Head of caudate nucleus (tissue), 42 donors: ENCODE measurements around the gene CRISP1.
"Not testable (repeated sequence)": the region's sequence is repeated elsewhere in the genome, so short reads cannot be mapped to it uniquely, and the experiment has no call there.

Experiments
- DNase-seq, 42 donors: peaks; one replicate each; pipeline versions ENCODE4 v3.0.0 to v3.0.0-alpha.2; 2020 to 2021; ENCODE audit warnings: mixed read lengths in 7 of 42
- intact Hi-C: fragments of 100-400 bp; cut with DNase I; formaldehyde crosslinking; loops from one replicate; pipeline ENCODE4 v1.15.0; 2022

The CRISP1 gene, protein sequence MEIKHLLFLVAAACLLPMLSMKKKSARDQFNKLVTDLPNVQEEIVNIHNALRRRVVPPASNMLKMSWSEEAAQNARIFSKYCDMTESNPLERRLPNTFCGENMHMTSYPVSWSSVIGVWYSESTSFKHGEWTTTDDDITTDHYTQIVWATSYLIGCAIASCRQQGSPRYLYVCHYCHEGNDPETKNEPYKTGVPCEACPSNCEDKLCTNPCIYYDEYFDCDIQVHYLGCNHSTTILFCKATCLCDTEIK

DNA sequence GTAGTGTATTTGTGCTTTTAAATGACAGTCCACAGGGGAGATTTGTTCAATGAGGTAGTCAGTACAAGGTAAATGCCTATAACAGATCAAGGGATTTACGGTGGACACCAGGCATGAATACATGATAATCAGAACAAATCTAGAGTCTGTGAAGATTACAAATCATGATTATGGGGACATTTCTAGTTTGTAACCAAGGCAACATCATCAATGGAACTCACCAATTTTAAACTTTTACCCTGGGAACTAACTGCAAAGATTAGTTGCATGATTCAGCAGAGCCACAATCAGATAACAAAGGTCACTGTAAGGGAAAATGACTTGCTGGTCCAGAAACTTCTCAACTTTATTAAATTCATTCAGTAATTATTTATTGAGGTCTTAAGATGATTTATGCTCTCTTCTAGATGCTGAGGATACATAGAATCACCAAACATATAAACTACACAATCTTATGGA, at the start of gene CRISP1:
TSS of gene CRISP1 (minus strand) at position 51 of the 459 bp plus-strand sequence. CDS start 9,135 bp downstream, outside the sequence.
- intact Hi-C loops, result no loop called here

DNA sequence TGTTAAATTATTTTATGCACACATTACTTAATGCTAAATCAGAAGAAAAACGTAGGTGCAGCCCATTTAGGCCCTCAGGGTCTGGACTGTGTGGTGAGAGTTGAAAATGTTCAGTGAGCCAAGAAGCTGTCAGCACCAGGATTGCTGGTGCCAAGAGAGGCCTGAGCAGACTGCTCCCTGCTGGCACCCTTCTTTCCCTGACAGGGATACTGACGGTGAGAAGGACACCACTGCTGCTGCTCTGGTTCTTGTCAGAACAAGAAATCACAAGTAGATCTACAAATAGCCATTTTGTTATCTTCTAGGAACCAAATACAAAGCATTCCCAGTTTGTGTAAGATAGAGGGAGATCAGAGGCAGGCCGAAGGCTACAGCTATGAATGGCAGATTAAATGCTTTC, 48.7 kb upstream of the CRISP1 start:
- intact Hi-C loops, result no loop called here
- DNase-seq, result peak in 3 of 42 donors; percentile 1 to 36 (median 5)

More for the DNA sequence above, at the start of gene CRISP1:
- DNase-seq, result no peak

DNA sequence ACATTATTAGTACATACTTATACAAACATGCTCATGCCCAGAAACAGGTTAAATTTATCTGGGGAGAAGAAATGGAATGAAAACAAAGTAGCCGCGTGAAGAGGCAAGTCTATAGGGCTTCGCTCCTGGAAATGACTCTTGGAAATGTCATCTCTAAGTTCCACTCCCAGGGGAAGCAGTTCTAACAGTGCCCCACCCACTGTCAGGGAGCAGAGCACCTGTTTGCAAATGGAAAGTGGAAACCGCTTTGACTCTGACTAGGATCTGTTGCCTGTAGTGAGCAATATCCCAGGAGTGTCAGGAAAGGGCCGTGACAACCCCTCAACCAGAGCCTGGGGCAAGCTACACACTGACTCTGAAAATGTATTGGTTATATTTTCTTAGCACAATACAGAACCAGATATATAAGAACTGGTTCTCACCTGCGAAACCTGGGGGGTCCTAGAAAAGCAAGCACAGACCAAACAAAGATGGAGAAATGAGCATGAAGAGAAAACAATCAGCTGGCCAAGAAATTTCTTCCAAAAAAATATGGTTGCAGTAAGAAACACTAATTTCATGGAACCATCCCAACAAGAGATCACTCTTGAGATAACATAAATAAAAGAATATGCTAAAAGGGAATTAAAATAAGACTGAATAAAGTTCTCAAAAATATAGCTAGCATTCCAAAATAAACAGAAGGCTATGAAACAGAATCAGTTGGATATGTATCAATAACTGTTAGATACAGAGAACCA, 47.5 kb upstream of the CRISP1 start:
- intact Hi-C loops, result no loop called here
- DNase-seq, result no peak

DNA sequence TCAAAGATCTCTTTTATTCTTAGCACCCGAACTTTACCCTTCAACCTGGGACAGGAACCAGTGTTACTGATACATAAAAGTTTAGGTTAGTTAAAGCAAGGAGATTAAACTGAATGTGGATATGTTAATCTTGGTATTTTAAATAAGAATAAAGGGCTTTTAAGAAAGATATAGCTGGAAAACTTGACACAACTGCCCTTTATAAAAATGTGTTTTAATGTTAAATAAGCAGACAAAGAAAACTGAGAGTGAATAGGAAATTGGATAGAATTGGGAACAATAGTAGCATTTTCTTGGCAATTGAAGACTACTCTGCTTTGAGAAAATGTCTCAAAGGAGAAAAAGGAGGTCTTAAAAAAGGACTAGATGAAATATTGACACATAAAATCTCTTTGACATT, 45.9 kb upstream of the CRISP1 start:
- no peak for DNase-seq
- intact Hi-C loops, result no loop called here

DNA sequence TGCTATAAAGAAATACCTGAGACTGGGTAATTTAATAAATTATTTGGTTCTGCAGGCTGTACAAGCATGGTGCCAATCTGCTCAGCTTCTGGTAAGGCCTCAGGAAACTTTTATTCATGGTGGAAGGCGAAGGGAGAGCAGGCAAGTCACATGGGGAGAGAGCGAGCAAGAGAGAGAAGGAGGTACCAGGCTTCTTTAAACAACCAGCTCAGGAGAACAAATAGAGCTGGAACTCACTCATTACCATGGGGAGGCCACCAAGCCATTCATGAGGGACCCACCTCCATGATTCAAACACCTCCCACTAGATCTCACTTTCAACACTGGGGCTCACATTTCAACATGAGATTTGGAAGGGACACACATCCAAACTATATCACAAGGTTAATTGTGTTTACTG, 44.9 kb upstream of the CRISP1 start:
- intact Hi-C loops, result no loop called here

DNA sequence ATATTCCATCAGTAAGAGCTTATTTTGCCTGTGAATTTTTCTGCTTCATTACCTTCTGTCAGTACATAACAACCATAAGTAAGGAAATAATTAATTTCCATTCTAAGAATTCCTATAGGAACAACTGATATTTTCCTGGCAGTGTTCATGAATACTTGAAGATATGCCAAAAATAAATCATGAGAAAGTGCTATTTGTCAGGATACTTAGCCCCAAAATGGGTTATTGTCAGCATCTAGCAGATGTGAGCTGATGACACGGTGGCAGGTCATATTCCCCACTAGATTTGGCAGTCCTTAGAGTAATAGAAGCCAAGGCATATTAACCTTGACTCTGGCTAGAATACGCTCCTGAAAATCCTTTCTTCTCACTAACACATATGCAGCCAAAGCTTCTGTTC, 43.2 kb upstream of the CRISP1 start:
- intact Hi-C loops, result no loop called here
- no peak for DNase-seq

More for the DNA sequence above, 44.9 kb upstream of the CRISP1 start:
- no peak for DNase-seq

DNA sequence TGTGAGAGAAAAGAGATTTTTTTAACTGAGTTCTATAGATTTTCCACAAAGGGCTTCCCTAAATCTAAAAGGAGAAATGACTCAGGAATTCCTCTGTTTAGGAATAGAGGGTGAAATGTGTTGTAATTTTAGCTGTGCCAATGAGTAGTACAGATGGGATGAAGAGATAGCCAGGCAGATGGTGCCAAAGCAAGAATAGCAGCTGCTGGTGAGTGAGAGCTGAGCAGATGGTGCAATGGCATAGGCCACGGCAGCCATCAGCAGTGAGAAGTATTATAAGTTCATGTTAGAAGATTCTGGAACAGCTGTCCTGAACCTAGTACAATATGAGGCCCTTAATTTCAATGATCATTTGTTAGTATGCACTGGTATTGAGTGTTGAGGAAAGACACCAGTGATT, 40.2 kb upstream of the CRISP1 start:
- intact Hi-C loops, result no loop called here
- no peak for DNase-seq

DNA sequence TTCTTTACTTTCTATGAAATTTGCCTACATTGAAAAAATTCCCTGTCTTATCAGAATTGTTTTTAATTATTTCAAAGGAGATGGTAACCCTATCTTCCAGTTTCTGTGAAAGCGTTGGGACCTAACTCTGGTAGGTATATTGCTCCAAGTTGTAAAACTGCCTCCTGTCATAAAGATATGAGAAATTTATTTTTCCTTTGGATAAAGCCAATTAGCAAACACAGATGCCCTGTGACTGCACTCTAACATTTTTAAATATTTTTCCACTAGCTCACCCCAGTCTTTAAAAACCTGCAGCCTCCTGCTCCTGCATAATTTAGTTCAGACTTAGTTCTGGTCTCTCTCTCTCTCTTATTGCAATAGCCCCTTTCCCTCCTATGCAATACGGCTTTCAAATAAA, 39.0 kb upstream of the CRISP1 start:
- DNase-seq, result no peak
- intact Hi-C loops, result no loop called here

DNA sequence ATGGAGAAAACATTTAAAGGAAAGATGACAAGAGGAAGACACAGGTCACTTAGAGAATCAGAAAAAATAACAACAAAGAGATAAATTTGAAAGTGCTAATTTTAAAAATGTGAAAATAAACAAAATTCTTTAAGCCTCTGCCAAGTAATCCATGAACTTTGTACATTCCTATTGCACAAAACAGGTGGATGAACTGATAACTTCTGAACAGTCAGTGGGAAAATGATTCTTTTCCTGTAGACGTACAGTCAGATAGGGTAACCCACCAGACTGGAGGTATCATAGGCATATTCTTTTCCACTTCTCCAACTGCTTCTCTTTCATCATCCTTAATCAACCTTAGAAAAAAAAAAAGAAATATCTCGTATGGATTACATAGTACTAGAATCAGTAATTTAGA, 36.5 kb upstream of the CRISP1 start:
- intact Hi-C loops, result no loop called here
- DNase-seq, result no peak

DNA sequence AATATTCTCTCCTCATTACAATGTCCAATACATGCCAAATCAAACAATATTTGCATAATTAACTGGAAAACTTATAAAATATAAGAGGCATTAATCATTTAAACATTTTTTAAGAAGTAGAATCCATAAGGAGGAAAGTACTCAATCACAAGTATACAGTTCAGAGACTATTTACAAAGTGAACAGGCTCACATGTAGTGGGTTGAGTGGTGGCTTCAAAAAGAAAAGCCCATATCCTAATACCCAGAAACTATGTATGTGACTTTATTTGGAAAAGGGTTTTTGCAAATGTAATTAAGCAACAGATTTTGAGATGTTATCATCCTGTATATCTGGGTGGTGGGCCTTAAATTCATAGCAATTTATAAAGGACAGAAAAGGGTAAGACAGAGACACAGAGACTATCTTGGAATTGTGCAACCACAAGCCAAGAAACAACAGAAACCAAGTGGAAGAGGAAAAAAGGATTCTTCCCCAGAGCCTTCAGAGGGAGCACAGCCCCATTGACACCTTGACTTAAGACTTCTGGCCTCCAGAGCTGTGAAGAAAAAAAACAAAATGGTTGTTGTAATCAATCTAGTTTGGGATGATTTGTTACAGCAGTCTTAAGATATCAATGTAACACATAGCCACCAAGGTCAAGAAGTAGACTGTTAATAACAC, 32.7 kb upstream of the CRISP1 start:
- intact Hi-C loops, result no loop called here
- DNase-seq, result no peak

DNA sequence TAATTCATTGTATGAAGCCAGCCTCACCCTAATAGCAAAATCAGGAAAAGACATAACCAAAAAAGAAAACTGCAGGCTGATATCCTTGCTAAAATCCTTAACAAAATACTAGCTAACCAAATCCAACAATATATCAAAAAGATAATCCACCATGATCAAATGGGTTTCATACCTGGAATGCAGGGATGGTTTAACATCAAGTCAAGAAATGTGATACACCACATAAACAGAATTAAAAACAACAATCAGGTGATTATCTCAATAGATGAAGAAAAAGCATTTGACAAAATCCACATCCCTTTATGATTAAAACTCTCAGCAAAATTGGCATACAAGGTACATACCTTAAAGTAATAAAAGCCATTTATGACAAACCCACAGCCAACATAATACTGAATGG, 29.2 kb upstream of the CRISP1 start:
- DNase-seq, intact Hi-C loops: not testable (repeated sequence)

DNA sequence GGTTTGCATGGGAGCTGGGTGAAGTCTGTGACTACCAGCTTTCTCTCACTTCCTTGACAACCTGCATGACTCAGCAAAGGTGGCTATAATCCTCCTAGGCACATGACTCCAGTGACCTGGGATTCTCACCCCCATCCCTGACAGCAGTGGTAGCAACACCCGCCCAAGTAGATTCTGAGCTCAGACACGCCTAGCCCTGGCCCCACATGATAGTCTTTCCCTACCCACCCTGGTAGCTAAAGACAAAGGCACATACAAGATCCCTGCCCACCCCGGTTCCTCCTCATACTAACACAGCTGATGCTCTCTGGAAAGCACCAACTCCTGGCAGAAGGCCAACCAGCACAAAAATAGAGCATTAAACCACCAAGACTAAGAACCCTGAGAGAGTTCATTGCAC, 25.9 kb upstream of the CRISP1 start:
- intact Hi-C loops, result no loop called here

DNA sequence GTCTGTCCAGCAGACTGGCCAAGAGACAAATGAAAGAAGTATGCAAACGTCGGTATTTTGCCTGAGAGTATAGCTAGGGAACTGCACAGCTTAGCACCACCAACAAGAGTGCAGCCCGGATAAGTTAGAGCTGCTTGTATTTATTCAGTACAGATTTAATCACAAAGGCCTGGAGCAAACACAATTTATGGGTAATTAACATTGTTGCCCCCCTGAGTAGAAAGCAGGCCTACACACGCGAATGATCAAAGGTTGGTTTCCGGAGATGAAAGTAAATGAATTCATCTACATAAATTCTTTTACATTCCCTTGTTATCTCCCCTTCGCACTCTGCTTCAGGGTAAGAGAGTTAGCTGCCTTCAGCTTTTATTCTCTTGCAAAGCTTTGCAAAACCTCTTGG, 24.7 kb upstream of the CRISP1 start:
- intact Hi-C loops, result no loop called here
- no peak for DNase-seq

More for the DNA sequence above, 25.9 kb upstream of the CRISP1 start:
- no peak for DNase-seq

DNA sequence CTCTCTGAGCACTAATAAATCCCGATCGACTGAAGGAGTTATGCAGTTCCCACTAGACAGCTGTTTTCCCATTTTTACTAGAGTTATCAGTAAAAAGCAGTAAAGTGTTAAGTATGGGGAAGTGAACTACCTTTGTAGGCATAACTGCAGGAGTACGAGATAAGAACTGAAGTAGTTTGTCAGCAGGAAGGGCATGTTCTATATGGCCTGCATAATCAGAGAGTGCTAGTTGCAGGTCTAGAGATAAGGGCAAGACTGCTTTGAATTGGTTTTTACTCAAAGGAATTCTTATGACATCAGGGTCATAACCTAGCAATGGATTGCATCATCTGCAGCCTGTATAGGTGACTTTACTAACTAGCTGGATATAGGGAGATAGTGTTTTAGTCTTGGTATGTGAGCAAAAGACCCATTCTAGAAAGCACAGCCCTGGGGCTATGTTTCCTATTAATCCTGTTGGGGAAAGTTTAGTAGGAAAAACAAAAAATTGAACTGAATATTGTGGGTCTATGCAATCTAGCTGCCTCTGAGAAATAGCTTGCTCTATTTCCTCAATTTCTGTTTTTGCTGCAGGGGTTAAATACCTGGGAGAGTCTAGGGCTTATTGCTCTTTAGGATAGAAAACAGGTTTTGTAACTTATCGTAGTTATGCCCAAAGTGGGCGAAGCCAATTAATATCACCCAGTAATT, 22.6 kb upstream of the CRISP1 start:
- intact Hi-C loops, result no loop called here
- no peak for DNase-seq

DNA sequence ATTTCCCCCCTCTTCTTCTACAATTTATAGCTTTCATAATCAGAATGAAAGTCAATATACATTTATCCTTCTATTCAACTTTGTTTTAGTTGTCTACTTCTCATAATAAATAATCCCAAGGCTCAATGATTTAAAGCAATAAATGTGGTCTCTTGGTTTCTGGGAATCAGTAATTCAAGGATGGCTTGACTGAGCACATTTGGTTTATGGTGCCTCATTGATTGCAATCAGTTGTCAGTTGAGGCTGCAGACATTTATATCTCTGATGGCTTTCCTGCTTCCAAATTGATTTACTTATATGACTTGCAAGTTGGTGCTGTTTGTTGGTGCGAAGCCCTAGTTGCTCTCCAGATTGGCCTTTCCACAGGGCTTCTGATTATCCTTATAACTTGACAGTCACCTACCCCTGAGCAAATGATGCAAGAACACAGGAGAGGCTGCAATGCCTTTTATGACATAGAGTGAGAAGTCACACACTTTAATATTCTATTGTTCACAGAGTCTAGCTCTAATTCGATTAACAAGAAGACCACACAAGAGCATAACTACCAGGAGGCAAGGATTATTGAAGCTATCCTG, 2.7 kb upstream of the CRISP1 start:
- no peak for DNase-seq
- intact Hi-C loops, result no loop called here

DNA sequence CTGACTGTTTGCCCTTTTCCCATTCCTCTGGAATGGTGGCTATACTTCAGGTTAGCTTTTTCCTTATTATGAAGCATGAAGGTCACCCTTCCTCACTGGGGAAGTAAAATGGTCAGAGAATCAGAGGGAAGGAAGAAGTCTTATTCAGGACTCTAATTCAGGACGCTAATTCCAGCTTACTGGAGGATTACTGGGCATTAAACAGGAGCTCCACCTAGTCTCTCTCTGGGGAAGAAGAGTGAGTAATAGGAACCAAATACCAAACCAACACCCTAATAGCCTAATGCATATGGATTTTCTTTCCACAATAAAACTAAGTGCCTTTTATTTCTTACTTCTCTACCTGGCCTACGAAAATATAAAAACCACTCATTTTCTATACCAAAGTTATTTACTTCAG, 10.1 kb downstream of the CRISP1 start:
- intact Hi-C loops, result no loop called here
- DNase-seq, result no peak

DNA sequence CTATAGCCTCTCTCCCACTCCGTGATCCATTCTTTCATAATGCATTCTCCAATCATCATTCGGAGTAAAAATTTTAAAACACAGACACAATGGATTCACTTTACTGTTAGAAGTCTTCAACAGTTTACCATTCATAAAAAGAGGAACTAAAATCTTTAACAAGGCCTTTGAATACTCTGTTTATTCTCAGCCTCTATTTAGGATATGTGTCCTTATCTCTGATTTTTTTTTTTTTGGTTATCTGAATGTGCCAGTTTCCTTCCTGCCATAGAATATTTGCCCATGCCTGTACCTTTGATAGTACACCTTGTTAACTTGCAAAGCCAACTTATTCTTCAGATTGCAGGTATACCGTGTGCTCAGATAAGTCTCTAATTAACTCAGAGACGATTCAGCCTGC, 11.1 kb downstream of the CRISP1 start:
- intact Hi-C loops, result no loop called here
- no peak for DNase-seq

DNA sequence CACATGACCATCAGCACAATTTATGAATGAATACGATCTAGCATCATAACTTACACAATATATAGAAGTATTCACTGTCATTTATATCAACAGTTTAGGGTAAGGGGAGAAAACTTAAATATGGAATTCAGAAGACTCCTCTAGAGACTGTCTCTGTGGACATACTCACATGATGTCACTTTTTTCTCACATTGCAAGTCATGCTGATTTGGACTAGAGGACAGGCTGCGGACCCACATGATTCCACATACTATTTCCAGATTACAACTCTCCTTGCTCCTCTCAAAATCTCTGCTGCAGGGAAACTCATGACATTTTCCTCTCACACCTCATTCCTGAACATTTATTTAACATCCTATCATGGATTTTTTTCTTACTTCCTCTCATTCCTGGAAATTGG, 13.4 kb downstream of the CRISP1 start:
- DNase-seq, result no peak
- intact Hi-C loops, result no loop called here

DNA sequence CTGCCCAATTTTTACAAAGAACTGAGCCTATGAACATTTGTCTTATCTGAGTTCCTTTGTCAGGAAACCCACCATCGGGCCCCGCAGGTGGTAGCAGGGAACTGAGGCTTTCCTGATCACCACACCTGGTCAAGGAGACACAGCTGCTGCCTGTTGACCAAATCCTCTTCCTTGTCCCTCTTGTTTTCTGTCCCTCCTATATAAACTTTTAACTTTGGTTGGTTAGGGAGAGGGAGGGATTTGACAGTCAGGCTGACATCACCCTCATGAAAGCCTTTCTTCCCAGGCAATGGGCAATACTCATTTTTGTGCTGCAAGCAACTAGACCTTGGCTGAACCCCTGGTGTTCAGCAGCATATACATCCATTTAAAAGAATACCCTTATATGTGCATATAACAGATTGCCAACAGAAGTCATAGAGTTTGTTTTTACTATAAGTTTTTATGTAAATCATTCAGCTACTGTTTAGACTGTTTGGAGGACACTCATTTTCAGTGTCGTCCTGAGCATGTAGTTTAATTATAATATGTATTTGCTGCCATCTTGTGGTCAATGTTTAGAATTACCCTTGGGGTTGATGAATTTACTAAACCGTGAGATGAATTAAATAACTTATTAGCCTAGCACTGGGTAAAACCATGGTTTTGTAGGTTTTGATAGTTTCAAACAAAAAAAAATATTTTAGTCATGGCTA, 17.0 kb downstream of the CRISP1 start:
- DNase-seq, result peak in 4 of 42 donors; percentile 0 to 17 (median 6)
- intact Hi-C loops, result loop anchor here (10.0 kb wide), 2 partner anchors 225 to 315 kb away; no protein-coding TSS in a partner anchor
